Stimulated activated CD4-positive, alpha-beta T cell treated with anti-CD3 and anti-CD28 coated beads, TNF-alpha, amount 100 ng/mL, for 4 hours (primary cell): ENCODE data around the gene DHX35.

Experiments used
- DNase-seq, 3 experiments: peaks; one replicate each; pipeline ENCODE4 v3.0.0-alpha.2; 2020; ENCODE audit warnings: low read depth in 3 of 3

The DHX35 gene, protein sequence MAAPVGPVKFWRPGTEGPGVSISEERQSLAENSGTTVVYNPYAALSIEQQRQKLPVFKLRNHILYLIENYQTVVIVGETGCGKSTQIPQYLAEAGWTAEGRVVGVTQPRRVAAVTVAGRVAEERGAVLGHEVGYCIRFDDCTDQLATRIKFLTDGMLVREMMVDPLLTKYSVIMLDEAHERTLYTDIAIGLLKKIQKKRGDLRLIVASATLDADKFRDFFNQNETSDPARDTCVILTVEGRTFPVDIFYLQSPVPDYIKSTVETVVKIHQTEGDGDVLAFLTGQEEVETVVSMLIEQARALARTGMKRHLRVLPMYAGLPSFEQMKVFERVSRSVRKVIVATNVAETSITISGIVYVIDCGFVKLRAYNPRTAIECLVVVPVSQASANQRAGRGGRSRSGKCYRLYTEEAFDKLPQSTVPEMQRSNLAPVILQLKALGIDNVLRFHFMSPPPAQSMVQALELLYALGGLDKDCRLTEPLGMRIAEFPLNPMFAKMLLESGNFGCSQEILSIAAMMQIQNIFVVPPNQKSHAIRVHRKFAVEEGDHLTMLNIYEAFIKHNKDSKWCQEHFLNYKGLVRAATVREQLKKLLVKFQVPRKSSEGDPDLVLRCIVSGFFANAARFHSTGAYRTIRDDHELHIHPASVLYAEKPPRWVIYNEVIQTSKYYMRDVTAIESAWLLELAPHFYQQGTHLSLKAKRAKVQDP

DNA sequence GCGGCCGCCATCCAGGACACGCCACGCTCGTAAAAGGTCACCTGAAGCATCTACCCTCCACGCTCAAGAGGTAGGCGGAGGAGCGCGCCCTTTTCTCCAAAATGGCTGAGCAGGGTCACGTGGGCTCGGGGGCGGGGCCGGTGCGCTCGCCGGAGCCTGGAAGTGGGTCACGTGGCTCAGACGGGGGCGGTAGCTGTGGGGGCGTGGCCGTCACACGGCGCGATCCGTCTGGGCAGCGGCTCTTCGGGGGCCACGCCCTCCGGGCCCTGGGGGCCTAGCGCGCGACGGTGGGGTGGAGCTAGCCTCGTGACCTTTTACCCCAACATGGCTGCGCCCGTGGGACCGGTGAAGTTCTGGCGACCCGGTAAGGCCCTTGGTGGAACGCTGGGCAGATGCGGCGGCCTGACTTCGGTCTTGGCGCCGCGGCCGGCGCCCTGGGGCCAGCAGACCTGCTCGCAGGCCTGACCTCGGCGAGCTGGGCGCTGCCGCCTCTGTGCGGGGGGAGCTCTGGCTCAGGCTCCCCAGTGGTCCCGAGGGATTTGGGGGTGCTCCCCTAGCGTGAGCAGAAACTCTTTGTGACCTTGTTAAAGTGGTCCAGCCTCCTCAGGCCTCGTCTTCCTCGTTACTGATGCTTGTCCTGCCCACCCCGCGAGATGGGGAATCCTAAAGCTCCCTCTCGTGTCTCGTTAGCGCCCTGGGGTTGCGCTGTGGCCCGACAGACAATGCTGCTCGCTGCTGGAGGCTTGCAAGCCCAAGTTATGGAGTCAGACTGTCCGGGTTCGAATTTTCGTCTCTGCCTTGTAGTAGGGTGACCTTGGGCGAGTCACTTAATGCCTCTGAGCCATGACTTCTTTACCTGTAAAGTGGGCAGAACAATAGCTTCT, at the start of gene DHX35:
Gene DHX35, plus strand, starts transcription at position 301 of the 884 bp plus-strand sequence. Its CDS starts 24 bp downstream, at position 325.
- DNase-seq: peak; percentile 97 to 98 (median 98)

DNA sequence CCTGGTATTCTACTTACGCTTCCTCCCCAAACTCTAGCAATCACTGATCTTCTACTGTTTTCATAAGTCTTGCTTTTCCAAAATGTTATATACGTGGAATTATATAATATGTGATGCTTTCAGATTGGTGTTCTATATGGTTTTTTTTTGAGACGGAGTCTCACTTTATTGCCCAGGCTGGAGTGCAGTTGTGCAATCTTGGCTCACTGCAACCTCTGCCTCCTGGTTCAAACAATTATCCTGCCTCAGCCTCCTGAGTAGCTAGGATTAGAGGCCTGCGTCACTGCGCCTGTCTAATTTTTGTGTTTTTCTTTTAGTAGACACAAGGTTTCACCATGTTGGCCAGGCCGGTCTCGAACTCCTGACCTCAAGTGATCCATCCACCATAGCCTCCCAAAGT, 46.8 kb upstream of the DHX35 start:
- no peak for DNase-seq

DNA sequence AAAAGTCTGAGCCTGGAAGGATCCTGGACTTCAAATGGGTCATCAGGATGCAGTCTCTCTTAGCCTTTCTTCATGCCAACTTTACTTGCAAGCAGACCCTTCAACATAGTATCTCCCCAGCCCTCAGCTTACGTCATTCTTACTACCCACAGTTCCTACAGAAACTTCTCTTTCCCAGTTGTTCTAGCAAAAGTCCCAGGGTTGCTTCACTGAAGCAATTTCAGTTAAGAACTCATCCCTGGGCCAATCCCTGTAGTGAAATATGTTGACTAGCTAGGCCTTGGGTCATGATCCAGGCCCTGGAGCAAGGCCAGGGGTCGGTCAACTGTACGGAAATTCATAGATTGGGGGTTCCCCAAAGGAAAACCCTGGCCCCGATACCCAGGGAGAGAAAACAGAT, 44.5 kb upstream of the DHX35 start:
- DNase-seq: no peak

DNA sequence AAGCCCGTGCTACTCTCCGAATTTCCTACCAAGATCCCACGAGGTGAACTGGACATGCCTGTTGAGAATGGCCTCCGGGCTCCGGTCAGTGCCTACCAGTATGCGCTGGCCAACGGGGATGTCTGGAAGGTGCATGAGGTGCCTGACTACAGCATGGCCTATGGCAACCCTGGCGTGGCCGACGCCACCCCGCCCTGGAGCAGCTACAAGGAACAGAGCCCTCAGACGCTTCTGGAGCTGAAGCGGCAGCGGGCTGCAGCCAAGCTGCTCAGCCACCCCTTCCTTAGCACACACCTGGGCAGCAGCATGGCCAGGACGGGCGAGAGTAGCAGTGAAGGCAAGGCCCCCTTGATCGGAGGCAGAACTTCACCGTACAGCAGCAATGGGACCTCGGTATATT, 44.0 kb upstream of the DHX35 start:
- DNase-seq: no peak

DNA sequence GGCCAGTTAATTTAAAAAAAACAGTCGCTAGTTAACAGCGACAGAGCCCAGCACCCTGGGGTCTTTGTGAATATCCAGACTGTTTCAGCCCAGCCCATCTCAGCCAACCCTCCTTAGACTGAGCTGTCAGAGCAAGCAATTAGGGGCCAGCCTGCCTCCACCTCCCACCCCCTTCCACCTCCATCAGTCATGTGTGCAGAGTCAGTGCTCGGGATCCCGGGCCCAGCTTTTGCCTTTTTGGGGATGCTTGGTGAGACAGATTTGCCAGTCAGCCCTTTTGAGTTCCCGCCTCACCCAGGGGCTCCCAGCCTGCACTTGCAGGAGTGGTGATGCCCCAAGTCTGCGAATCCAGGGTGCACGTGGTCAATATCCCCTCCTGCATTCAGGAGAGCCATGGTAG, 42.5 kb upstream of the DHX35 start:
- DNase-seq: no peak

DNA sequence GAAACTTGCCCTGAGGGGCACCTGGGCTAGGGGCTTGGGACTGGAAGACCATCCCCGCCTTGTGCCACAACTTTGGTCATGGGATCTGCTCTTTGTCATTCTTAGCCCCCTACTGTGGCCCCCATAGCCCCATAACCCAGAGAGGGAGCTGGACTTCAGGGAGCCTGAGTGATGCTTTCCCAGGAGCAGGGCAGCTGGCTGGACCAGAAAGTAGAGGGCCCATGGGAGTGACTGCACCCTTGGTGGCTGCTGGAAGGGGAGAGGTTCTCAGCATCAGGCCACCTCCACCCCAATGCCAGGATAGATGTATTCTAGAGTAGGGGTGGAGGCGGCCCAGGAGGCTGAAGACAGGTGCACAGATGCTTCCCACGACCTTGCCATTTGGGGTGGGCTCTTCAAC, 41.7 kb upstream of the DHX35 start:
- DNase-seq: no peak

DNA sequence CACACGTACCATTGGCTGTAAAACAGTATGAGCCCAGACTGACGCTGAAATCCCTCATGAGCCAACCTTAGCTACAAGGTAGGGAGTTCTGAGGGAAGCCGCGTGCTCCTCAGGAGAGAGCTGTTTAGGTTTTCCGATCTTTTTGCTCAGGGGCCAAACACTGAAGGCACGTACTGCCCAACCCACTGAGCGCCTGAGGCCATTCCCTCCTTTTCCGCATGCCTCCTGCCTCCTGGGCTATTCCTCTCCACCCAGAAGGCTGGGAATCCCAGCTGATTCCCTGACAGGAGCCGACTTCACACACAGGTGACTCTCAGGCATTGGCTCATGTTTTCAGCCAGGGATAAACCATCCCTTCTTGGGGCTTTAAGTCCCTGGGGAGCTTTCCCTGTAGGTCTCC, 41.3 kb upstream of the DHX35 start:
- DNase-seq: no peak

DNA sequence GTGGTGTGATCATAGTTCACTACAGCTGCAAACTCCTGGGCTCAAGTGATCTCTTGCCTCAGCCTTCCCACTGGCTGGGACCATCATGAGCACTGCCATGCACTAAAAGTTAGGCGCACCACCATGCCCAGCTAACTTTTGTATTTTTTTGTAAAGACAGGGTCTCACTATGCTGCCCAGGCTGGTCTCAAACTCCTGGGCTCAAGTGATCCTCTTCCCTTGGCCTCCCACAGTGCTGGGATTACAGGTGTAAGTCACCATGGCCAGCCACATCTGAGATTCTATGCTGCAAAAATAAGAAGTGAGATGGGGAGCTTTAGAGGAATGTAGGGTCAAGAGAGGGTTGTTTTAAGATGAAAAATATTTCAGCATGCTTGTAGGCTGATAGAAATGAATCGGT, 37.4 kb upstream of the DHX35 start:
- no peak for DNase-seq

DNA sequence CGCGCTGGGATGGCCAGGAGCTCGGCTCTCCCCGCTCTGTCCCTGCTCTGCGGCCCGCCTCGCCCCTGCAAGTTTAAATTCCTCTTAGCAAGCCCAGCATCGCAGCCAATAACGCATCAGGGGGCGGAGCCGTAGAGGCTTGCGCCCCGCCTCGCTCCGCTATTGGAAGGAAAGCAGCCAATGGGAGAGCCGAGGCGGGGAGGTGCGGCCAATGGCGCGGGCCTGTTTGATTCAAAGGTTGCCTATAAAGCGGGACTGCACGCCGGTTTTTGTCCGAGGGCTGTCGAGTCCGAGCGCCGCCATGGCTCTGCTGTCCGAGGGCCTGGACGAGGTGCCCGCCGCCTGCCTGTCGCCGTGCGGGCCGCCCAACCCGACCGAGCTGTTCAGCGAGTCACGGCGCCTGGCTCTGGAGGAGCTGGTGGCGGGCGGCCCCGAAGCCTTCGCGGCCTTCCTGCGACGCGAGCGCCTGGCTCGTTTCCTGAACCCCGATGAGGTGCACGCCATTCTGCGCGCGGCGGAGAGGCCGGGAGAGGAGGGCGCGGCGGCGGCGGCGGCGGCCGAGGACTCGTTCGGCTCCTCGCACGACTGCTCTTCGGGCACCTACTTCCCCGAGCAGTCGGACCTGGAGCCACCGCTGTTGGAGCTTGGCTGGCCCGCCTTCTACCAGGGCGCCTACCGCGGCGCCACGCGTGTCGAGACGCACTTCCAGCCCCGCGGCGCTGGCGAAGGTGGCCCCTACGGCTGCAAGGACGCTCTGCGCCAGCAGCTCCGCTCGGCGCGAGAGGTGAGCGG, 35.8 kb upstream of the DHX35 start, which contains the start of gene FAM83D:
Gene FAM83D, plus strand, starts transcription at position 276 of the 792 bp plus-strand sequence. Its CDS starts 26 bp downstream, at position 302.
- peak; percentile 82 to 87 (median 86) for DNase-seq

DNA sequence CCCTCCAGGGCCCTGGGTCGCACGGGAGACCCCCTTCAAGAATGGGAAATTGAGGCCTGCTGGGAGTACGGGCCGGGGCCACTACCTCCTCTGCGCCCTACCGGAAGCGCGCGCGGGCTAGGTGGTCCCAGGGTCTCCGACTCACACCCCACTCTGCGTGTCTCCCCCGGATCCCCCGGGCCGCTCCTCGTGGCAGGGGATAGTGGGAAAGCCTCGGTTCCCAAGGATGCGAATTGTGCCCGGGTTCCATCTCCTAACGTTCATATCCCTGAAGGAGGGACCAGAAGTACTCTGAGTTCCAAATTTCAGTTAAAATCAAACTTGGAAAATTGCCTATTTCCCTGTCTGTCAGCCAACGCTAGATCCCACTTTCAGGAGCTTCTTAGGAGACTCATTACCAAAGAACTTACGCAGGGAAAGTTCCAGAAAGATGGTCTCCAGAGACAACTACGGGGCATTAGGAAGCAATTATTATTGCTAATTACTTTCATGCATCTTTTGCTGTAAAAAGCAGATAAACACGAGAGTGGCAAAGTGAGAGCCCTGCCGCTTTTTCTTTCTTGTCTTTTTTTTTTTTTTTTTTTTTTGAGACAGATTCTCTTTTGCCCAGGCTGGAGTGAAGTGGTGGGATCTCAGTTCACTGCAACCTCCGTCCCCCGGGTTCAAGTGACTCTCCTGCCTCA, 35.1 kb upstream of the DHX35 start:
- DNase-seq: no peak

DNA sequence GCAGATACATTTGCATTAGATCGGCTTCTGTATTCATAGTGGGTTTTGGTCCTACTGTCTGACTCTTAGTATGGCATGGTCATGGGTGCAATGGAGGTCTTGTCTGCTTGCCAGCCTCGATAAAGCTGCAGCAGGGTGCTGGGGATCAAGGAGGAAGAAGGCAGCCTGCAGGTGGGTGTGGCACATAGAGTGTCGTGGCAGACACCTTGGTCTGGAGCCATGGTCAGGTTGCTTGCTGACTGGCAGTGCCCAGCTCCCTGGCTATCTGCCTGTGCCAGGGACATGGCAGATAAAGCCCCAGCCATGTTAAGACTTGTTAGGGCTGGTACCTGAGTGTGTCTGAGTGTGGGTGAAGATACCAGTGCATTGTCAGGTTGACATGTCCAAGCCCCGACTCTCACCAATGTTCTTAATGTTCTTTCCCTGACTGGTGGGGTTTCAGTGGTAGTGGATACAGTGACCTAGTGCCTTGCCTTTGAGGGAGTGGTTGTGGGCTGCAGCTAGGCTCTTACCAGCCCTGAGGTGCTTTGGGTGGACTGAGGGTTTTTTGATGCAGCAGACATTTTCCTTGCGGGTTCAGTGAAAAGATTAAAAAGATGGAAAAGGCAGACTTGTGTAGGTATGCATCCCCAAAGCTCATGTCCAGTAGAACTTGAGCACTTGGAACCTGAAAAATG, 34.1 kb upstream of the DHX35 start:
- no peak for DNase-seq

DNA sequence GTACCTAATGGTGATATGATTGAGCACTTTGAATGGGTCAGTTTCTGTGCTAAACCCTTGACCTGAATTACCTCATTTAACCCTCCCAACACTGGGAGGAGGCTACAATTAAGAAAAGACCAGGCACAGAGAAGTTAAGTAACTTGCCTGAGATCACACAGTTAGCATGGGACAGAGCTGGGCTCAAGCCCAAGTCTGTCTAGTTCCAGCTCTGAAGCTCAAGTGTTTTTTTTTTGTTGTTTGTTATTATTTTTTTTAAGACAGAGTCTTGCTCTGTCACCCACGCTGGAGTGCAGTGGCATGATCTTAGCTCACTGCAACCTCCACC, 31.9 kb upstream of the DHX35 start:
- DNase-seq: no peak

DNA sequence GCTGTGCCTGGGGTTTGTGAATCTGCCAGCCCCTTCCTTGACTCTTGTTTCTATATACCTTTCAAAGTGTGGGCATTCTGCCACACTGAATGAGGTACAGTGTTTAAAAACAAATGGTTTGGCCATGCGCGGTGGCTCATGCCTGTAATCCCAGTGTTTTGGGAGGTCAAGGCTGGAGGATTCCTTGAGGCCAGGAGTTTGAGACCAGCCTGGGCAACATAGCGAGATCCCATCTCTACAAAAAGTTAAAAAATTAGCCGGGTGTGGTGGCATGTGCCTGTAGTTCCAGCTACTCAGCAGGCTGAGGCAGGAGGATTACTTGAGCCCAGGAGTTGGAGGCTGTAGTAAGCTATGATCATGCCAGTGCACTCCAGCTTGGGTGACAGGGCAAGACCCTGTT, 30.2 kb upstream of the DHX35 start:
- no peak for DNase-seq

DNA sequence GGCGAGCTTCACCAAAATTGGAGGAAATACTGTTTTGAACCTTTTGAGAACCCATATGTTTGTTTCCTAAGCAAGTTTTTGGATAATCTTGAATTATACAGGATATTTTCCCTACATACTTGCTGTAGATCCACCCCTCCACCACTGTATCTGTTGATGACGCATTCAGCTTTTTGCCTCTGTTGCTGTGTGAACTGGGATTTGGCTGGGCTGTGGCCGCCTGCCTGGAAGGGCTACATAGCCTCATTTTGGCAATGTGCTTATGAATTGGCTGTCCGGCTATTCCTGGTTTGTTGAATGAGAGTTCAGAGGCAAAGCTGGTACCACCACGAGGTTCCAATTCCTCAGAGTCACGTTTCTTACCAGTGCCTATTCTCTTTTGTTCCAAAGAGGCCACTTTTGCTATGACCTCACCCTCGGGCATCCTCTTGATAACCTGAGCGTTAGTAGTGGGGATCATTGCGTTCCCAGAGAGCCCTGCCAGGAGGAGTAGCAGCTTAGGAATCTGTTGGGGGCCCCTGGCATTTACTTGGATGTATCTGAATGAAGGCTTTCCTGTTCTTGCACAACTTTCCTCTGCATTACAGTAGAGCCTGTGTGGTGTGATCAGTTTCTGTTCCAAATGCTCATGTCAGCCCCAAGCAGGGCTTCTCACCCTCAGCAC, 29.6 kb upstream of the DHX35 start:
- no peak for DNase-seq

DNA sequence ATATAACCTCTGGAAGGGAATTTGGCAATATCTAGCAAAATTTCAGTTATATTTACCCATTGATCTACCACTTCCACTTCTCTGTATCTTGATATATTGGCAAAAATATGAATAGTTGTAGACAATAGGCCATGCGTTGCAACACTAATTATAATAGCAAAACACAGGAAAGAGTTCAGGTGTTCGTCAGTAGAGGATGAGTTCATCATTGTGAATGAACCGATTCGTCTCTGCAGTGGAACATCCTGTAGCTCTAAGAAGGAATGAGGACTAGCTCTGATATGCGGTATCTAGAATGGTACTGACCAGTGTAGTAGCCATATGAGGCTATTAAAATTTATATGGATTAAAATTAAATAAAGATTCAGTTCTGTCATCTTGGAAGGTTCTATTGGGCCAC, 27.6 kb upstream of the DHX35 start:
- no peak for DNase-seq

DNA sequence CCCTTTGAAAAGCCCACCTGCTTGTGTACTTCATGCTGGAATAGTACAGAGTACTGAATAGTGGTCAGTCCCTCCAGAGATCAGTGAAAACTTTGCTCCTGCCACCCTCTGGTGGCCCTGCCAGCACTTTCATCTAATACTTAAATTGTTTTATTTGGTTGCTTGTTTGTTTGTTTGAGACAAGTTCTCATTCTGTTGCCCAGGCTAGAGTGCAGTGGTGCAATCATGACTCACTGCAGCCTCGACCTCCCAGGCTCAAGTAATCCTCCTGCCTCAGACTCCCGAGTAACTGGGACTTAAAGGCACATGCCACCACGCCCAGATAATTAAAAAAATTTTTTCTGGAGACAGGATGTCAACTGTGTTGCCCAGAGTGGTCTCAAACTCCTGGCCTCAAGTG, 26.9 kb upstream of the DHX35 start:
- no peak for DNase-seq

DNA sequence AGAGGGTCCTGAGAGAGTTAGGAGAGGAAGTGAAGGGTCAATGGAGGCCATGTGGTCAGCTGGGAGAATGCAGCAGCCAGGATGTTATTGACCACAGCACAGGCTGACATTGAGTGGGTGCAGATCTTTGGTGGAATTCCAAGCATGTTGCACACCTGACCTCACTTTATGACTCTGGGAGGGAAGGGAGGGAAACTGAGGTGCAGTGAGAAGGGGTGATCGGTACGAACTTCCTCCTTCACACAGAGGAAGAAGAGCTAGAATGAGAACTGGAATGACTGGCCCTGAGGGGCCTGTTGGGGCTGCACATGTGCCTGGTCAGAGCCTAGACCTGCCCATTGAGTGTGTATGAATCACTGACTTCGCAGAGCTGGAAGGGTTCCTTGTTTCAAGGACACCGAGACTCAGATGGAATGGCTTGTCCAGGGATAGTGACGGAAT, 26.2 kb upstream of the DHX35 start:
- DNase-seq: no peak

DNA sequence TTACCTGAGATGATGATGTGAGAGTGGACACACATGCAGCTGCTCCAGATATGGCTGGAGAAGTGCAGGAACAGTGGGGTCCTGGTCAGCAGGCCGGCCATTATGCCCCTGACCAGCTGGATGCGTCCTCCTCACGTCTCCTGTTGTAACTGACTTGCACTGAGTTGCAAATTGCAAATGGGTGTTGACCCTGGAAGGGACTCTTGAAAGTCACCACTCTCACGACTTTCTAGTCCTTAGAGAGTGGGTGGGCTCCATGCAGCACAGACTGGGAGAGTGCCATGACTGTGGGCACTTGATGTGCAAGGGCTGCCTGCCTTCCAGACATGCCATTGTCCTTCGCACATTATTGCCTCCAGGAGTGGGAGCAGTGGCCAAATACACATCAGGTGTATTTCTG, 25.1 kb upstream of the DHX35 start:
- DNase-seq: no peak

DNA sequence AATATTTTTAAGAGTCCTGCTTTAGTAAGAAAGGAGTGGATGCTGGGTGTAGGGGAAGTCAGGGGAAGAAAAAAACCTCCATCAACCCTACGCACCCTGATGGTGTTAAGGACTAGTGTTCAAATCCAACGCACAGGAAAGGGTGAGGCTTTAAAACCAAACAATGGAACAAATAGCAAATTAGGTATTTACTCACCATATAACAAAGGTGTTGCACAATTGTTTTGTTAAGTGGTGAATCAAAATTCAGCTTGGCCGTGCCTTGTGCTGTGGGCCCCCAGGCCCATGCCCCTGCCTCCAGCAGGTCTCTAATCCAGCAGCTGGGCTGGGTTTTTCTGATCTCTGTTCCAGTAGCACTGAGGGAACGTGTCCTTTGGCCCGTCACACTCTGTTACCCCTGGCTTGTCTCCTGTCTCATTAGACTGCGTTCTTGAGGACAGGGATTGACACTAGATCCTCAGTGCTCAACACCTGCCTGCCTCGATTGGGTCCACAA, 24.1 kb upstream of the DHX35 start:
- no peak for DNase-seq

DNA sequence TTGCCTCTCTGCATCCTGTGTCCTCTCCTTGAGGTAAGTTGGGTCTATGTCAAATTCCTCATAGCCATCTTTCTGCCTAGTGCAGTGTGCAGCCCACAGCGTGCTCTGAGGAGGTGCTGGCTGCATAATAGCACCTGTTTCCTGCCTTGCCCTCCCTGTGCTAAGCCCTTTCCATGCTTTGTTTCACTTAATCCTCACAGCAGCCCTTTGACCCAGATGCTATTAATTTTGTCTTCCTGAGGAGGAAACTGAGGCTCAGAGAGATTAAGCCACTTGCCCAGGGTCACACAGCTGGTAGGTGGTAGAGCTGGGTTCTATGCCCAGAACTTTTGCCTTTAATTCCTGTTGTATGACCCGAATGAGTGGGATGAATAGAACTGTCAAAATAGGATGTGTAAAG, 22.5 kb upstream of the DHX35 start:
- no peak for DNase-seq
